Astrocyte of the spinal cord (primary cell): ENCODE data around the gene CGRRF1.
A peak's percentile ranks its signal among the peaks of the same experiment; 100 is the strongest.

Experiments
- DNase-seq: peaks from one replicate; pipeline ENCODE4 v3.0.0; 2011; ENCODE audit warnings: low read depth, low spot score
- H3K4me3 ChIP-seq: 2 replicates; pipeline ENCODE4 v1.5.1; 2011; ENCODE audit warnings: low read depth, mild to moderate bottlenecking, low read length, moderate library complexity
- CTCF ChIP-seq: IDR thresholded peaks from 2 replicates; pipeline ENCODE4 v1.5.1; 2012; ENCODE audit warnings: low read depth, mild to moderate bottlenecking, low read length, inconsistent platforms
- in situ Hi-C: cut with HindIII; loops from 2 replicates; pipeline ENCODE4 v1.10.0; 2017; ENCODE audit warnings: low sequenced_read_pairs

The CGRRF1 gene

GRCh38 chr14:54549862-54550261, 40.2 kb downstream of the CGRRF1 start:
- no peak overlapping the region for H3K4me3 ChIP-seq
- no peak for TF ChIP-seq CTCF
- DNase-seq = no peak
- in situ Hi-C loops = no loop called here

GRCh38 chr14:54550514-54550913, 40.8 kb downstream of the CGRRF1 start:
- no peak for TF ChIP-seq CTCF
- in situ Hi-C loops = no loop called here
- DNase-seq = no peak
- H3K4me3 ChIP-seq = no peak overlapping the region

GRCh38 chr14:54554401-54554800, 44.7 kb downstream of the CGRRF1 start:
- DNase-seq = no peak
- H3K4me3 ChIP-seq = no peak overlapping the region
- no peak for TF ChIP-seq CTCF
- in situ Hi-C loops = no loop called here

GRCh38 chr14:54555651-54556050, 45.9 kb downstream of the CGRRF1 start:
- DNase-seq = no peak
- in situ Hi-C loops = no loop called here
- no peak overlapping the region for H3K4me3 ChIP-seq
- TF ChIP-seq CTCF = no peak

- H3K4me3 ChIP-seq = no peak overlapping the region
- TF ChIP-seq CTCF = no peak
- no peak for DNase-seq
- in situ Hi-C loops = no loop called here
Observed at GRCh38 chr14:54556535-54556934, 46.8 kb downstream of the CGRRF1 start.

GRCh38 chr14:54562334-54562733, 52.6 kb downstream of the CGRRF1 start:
- in situ Hi-C loops = no loop called here
- no peak overlapping the region for H3K4me3 ChIP-seq
- peak; percentile 49 for DNase-seq
- TF ChIP-seq CTCF = no peak
